Kidney epithelial cell (primary cell): ENCODE data around the gene NPHP1. TPM values are rescaled to one million over a fixed set of nuclear protein-coding genes. Genes with fewer than 3 reads are reported as not detected.
"Not testable (repeated sequence)": the region's sequence is repeated elsewhere in the genome, so short reads cannot be mapped to it uniquely, and the experiment has no call there.

Experiments used
- DNase-seq: peaks from one replicate; pipeline ENCODE4 v3.0.0-alpha.2; 2010; ENCODE audit warnings: low read depth
- H3K27me3 ChIP-seq: 2 replicates; pipeline ENCODE4 v1.6.0; 2011; ENCODE audit warnings: low read length; ENCODE audit not compliant: control insufficient read depth, insufficient read depth
- H3K36me3 ChIP-seq: 2 replicates; pipeline ENCODE4 v1.5.1; 2011; ENCODE audit warnings: low read length; ENCODE audit not compliant: control insufficient read depth, insufficient read depth
- H3K4me3 ChIP-seq: 2 replicates; pipeline ENCODE4 v1.5.1; 2011; ENCODE audit warnings: low read depth, mild to moderate bottlenecking, control low read depth, low read length
- total RNA-seq: library from RNA; depleted of rRNA; stranded (reverse); fragments of >200 nt; gene quantifications from 2 replicates; pipeline ENCODE4 v1.2.3, GENCODE V29; 2015
- TF ChIP-seq, protein P1 (sequence below): IDR thresholded peaks from 2 replicates; pipeline ENCODE4 v1.5.1; 2011; ENCODE audit warnings: mild to moderate bottlenecking, moderate library complexity, low read length, control low read depth, inconsistent platforms; ENCODE audit not compliant: insufficient read depth, poor library complexity, severe bottlenecking

NPHP1 gene
- total RNA-seq, 1 donor from 2014 or later: 2.5 TPM

DNA sequence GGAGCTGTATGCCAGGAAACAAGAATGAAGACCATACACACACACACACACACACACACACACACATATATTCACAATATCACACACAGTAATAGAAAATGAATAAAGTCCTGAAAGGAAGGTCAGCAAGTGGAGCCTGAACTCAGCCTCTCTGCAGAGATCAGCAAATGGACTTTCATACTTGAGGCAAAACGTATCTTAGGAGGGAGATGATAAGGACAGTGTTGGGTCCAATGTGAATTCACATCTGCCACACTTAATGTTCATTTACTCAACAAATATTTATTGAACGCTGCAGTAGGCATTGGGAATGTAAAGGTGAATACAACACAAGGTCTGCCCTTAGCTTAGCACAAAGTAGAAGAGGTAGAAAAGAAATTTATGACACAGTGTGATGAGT, 10.3 kb upstream of the NPHP1 start:
- Histone ChIP-seq H3K4me3 (no peak overlapping the region), H3K27me3 (peaks cover 3% of the 10 kb centered on the region), H3K36me3 (no peaks in the 10 kb centered on the region)
- DNase-seq: no peak
- TF ChIP-seq, protein P1, sequence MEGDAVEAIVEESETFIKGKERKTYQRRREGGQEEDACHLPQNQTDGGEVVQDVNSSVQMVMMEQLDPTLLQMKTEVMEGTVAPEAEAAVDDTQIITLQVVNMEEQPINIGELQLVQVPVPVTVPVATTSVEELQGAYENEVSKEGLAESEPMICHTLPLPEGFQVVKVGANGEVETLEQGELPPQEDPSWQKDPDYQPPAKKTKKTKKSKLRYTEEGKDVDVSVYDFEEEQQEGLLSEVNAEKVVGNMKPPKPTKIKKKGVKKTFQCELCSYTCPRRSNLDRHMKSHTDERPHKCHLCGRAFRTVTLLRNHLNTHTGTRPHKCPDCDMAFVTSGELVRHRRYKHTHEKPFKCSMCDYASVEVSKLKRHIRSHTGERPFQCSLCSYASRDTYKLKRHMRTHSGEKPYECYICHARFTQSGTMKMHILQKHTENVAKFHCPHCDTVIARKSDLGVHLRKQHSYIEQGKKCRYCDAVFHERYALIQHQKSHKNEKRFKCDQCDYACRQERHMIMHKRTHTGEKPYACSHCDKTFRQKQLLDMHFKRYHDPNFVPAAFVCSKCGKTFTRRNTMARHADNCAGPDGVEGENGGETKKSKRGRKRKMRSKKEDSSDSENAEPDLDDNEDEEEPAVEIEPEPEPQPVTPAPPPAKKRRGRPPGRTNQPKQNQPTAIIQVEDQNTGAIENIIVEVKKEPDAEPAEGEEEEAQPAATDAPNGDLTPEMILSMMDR: no peak

DNA sequence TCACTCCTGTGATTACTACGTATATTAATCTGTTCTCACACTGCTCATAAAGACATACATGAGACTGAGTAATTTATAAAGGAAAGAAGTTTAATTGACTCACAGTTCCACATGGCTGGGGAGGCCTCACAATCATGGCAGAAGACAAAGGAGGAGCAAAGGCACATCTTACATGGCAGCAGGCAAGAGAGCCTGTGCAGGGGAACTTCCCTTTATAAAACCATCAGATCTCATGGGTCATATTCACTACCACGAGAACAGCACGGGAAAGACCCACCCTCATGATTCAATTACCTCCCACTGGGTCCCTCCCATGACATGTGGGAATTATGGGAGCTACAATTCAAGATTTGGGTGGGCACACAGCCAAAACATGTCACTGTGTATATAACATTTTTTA, 8.7 kb upstream of the NPHP1 start:
- H3K36me3 ChIP-seq, DNase-seq, H3K27me3 ChIP-seq, H3K4me3 ChIP-seq: not testable (repeated sequence)

DNA sequence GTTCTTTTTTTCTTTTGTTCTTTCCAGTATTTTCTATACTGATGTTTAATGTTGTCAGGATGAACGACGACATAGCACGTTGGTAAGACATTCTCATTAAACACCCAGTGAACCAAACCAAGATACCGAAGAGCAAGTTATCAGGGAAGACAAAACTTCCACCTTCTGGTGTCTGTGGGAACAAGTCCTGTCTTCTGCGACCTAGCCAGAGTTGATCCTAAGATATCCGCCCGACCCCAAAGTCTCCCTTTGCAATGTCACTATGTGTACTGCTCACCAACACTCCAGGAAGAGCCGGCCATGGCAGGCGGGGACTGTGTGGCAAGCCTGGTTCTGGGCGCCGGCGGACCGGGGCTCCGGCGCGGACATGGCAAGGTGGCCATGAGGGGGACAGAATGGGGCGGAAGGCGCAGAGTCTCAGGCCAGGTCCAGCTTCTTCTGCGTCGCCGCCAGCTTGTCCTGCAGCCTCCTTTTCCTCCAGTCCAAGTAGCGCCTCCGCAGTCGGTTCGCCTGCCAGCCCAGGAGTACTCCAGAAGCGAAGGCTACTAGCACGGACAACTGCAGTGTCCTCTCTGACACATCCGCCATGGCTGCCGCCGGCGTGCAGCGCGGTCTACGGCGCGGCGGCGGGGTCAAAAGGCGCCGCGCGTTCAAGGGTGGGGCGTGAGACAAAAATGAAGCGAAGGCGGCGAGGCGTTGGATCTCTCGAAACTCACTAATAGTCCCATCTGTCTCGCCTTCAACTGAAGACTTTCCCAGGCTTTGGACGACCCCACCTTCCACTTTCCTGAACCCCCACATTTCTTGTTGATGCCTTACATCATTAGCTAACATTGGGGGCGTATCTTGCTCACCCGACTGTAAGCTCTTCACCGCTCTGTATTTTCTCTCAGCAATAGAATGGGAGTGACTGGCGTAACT, 7.4 kb upstream of the NPHP1 start, which contains the start of gene MTLN:
Gene MTLN, minus strand, starts transcription at position 610 of the 921 bp plus-strand sequence. Its CDS starts 22 bp downstream, at position 588.
- Histone ChIP-seq H3K4me3 (peak within 1 kb of the TSS; percentile 68), H3K27me3 (peaks cover 3% of the 10 kb centered on the region), H3K36me3 (no peaks in the 10 kb centered on the region)
- TF ChIP-seq, protein P1: no peak
- DNase-seq: no peak

DNA sequence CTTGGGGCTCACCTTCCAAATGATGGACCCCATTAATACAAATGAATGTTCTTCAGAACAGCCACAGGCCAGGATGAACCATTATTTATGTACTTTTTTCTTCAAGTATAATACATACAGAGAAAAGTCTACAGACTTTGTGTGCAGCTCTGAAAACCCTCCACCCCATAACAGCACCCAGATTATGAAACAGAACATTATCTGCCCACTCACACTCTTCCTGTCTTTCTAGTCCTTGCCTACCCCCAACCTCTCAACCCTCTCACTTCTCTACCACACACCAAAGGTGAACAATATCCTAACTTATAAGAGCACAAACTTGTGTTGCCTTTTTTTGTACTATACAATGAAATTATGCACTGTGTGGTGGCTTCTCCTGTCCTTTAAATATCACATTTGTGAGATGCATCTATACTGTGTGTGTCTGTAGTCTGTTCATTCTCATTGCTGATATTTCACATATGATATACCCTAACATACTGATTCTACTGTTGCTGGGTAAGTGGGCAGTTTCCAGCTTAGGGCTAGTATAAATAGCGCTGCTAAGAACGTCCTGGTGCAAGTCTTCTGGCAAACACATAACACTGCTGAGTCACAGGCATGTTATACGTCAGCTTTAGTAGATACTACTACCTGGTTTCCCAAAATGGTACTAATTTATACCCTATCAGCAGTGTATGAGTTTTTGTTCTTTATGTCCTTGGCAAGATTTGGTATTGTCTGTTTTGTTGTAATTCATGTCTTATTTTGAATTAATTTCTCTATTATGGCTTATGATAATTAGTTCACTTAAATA, 1.0 kb upstream of the NPHP1 start:
- no peaks in the 10 kb centered on the region for H3K36me3 ChIP-seq
- DNase-seq: no peak
- no peak overlapping the region for H3K4me3 ChIP-seq
- TF ChIP-seq, protein P1: no peak
- H3K27me3 ChIP-seq: no peaks in the 10 kb centered on the region

DNA sequence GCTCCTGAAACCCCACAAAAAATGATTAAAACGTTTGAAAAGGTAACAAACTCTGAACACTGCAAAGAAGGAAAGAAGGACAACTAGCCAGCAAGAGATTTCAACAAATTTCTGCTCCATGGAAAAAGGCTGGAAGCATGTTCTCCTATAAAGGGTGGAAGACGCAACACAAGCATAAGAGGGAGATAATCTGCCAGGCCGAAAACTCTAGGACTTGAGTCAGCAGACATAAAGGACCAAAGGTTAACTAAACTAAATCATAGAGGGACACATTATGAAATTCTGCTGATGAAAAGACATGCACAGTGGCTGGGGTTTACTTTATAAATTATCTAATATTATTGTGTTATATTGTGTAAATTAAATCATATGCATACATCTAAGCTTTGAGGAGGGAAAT, 6.8 kb downstream of the NPHP1 start:
- no peak for DNase-seq
- Histone ChIP-seq H3K36me3 (no peaks in the 10 kb centered on the region), H3K4me3 (no peak overlapping the region), H3K27me3 (no peaks in the 10 kb centered on the region)
- TF ChIP-seq, protein P1: no peak

DNA sequence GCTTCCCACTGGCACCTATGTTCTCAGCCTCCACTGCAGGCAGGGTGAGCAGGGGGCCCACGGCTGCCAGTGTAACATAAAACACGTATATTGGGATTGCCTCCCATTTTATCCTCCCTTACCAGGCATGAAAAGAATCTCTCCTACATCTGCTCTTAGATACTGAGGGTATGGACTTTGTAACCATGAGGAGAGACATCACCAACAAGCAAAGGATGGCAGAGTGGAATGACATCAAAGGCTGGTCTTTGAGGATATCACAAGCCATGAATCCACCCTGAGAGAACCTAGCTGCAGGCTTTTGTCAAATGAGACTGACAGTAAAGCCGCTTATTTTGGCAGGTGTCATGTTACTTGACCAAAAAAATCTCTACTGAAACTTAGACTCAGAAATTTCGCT, 7.4 kb downstream of the NPHP1 start:
- no peak for DNase-seq

DNA sequence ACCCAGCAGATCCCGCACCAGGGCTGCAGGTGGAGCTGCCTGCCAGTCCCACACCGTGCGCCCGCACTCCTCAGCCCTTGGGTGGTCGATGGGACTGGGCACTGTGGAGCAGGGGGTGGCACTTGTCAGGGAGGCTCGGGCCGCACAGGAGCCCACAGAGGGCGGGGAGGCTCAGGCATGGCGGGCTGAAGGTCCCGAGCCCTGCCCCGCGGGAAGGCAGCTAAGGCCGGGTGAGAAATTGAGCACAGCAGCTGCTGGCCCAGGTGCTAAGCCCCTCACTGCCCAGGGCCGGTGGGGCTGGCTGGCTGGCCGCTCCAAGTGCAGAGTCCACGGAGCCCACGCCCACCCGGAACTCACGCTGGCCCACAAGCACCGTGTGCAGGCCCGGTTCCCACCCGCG, 14.6 kb downstream of the NPHP1 start:
- H3K27me3 ChIP-seq, H3K36me3 ChIP-seq, DNase-seq, H3K4me3 ChIP-seq: not testable (repeated sequence)

More for the DNA sequence above, 7.4 kb downstream of the NPHP1 start:
- Histone ChIP-seq H3K4me3 (no peak overlapping the region), H3K36me3 (no peaks in the 10 kb centered on the region), H3K27me3 (no peaks in the 10 kb centered on the region)
- TF ChIP-seq, protein P1: no peak
